Endothelial cell (in vitro differentiated cells): ENCODE results near the gene ARRDC1. TPM values are rescaled to one million over a fixed set of nuclear protein-coding genes. Genes with fewer than 3 reads are reported as not detected.

Experiments used
- DNase-seq: peaks from one replicate; pipeline ENCODE4 v3.0.0; 2021; ENCODE audit warnings: low spot score
- H3K27ac Mint-ChIP-seq: one replicate; pipeline ENCODE4 v1.8.0; 2021; ENCODE audit warnings: mixed read lengths, inconsistent platforms; ENCODE audit not compliant: unreplicated experiment
- H3K27me3 Mint-ChIP-seq: one replicate; pipeline ENCODE4 v1.8.0; 2021; ENCODE audit warnings: mild to moderate bottlenecking, moderate library complexity, mixed read lengths, inconsistent platforms; ENCODE audit not compliant: unreplicated experiment
- H3K36me3 Mint-ChIP-seq: one replicate; pipeline ENCODE4 v1.8.0; 2021; ENCODE audit warnings: mild to moderate bottlenecking, low read depth, mixed read lengths, inconsistent platforms; ENCODE audit not compliant: unreplicated experiment
- H3K4me1 Mint-ChIP-seq: one replicate; pipeline ENCODE4 v1.8.0; 2021; ENCODE audit warnings: mild to moderate bottlenecking, mixed read lengths, inconsistent platforms; ENCODE audit not compliant: unreplicated experiment
- H3K4me3 Mint-ChIP-seq: one replicate; pipeline ENCODE4 v1.8.0; 2021; ENCODE audit warnings: mild to moderate bottlenecking, mixed read lengths, inconsistent platforms; ENCODE audit not compliant: unreplicated experiment
- H3K9me3 Mint-ChIP-seq: one replicate; pipeline ENCODE4 v1.8.0; 2021; ENCODE audit warnings: mixed read lengths, inconsistent platforms; ENCODE audit not compliant: unreplicated experiment
- total RNA-seq: library from RNA; stranded (reverse); fragmentation: NEBNext Ultra II Directional; extraction: Animal tissue kit (Norgen Biotek cat#: 25700); gene quantifications from one replicate; pipeline ENCODE4 v1.2.1, GENCODE V29; 2021; ENCODE audit not compliant: unreplicated experiment
- TF ChIP-seq, protein P1 (sequence below): fragments of 200-600 bp; sonication (generic); IDR thresholded peaks from one replicate; pipeline ENCODE4 v1.5.0; 2021; ENCODE audit warnings: antibody characterized with exemption; ENCODE audit not compliant: unreplicated experiment

Gene ARRDC1
- total RNA-seq, 1 donor from 2014 or later: 20.3 TPM

DNA sequence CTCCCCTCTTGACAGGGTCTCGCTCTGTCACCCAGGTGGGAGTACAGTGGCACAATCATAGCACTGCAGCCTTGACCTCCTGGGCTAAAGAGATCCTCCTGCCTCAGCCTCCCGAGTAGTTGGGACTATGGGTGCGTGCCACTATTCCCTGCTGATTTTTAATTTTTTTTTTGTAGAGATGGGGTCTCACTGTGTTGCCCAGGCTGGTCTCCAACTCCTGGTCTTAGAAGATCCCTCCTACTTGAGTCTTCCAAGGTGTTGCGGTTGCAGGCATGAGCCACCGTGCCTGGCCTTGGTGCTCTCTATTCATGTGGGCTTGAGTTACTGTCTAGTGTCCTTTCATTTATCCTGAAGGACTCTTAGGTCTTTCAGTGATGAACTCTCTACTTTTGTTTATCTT, 37.4 kb downstream of the ARRDC1 start:
- Mint-ChIP-seq H3K9me3 (no peaks in the 10 kb centered on the region), H3K27me3 (peaks cover 5% of the 10 kb centered on the region), H3K27ac (no peak overlapping the region), H3K4me1 (peaks cover 18% of the 10 kb centered on the region), H3K36me3 (peaks cover 24% of the 10 kb centered on the region), H3K4me3 (no peak overlapping the region)
- no peak for DNase-seq
- TF ChIP-seq, protein P1, sequence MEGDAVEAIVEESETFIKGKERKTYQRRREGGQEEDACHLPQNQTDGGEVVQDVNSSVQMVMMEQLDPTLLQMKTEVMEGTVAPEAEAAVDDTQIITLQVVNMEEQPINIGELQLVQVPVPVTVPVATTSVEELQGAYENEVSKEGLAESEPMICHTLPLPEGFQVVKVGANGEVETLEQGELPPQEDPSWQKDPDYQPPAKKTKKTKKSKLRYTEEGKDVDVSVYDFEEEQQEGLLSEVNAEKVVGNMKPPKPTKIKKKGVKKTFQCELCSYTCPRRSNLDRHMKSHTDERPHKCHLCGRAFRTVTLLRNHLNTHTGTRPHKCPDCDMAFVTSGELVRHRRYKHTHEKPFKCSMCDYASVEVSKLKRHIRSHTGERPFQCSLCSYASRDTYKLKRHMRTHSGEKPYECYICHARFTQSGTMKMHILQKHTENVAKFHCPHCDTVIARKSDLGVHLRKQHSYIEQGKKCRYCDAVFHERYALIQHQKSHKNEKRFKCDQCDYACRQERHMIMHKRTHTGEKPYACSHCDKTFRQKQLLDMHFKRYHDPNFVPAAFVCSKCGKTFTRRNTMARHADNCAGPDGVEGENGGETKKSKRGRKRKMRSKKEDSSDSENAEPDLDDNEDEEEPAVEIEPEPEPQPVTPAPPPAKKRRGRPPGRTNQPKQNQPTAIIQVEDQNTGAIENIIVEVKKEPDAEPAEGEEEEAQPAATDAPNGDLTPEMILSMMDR: no peak

DNA sequence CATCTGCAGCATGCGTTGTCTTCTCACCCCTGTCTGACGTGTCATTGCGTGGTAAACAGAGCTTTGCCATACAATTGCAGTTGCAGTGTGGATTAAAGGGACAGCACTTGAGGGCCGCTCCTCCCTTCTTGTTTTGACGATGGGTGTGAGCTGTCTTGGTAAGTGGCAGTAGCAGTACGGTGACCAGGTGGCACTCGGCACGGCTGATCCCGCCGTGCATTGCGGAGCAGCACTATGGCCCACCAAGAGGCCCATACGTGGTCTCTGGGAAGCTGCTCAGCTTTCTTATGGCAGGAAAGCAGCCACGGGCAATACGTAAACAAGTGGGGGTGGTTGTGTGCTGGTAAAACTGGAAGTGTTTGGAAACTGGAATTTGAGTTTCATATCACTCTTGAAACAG, 38.4 kb downstream of the ARRDC1 start:
- Mint-ChIP-seq H3K4me1 (peaks cover 23% of the 10 kb centered on the region), H3K9me3 (no peaks in the 10 kb centered on the region), H3K4me3 (no peak overlapping the region), H3K36me3 (peaks cover 32% of the 10 kb centered on the region), H3K27me3 (peaks cover 5% of the 10 kb centered on the region), H3K27ac (peak overlapping the region; percentile 37)
- DNase-seq: no peak
- TF ChIP-seq, protein P1: no peak

DNA sequence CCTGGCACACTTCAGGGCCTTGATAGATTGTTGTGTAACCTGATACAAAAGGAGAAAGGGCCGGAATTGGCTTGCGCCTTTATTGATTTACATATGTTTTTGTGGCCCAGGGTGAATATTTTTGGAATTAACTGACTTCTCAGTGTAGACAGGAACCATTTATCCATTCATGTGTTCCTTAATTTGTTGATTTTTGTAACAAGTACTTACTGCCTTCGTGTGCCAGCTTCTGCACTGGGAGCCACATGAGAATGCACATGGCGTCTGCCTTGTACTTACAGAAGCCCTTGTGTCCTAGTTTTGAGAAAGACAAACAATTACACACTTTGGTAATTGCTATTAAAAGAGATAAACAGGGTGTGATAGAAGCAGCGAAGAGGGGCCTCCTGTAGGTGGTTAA, 39.7 kb downstream of the ARRDC1 start:
- H3K36me3 Mint-ChIP-seq: peaks cover 33% of the 10 kb centered on the region
- peaks cover 5% of the 10 kb centered on the region for H3K27me3 Mint-ChIP-seq
- TF ChIP-seq, protein P1: no peak
- no peak overlapping the region for H3K4me3 Mint-ChIP-seq
- H3K9me3 Mint-ChIP-seq: no peaks in the 10 kb centered on the region
- no peak for DNase-seq
- H3K27ac Mint-ChIP-seq: no peak overlapping the region
- H3K4me1 Mint-ChIP-seq: peaks cover 32% of the 10 kb centered on the region

DNA sequence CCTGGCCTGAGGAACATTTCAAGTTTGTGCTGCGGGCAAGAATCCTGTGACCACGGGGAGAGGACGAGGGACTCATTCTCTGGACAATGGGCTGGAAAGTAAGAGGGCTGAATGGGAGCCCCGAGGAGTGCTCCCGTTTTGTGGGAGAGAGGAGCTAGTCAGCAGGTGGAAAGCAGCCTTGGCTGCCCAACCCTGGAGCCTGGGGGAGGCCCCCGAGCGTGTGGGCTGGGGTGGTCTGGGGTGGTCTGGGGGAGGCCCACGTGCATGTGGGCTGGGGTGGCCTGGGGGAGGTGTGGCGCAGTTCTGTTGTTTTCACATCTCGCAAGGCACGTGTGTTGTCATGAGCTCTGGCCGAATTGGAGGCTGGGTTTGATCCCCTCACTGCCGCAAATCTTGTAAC, 40.9 kb downstream of the ARRDC1 start:
- TF ChIP-seq, protein P1: no peak
- Mint-ChIP-seq H3K4me1 (peaks cover 34% of the 10 kb centered on the region), H3K27me3 (peaks cover 5% of the 10 kb centered on the region), H3K9me3 (no peaks in the 10 kb centered on the region), H3K27ac (no peak overlapping the region), H3K4me3 (peak overlapping the region; percentile 62), H3K36me3 (peaks cover 29% of the 10 kb centered on the region)
- no peak for DNase-seq

DNA sequence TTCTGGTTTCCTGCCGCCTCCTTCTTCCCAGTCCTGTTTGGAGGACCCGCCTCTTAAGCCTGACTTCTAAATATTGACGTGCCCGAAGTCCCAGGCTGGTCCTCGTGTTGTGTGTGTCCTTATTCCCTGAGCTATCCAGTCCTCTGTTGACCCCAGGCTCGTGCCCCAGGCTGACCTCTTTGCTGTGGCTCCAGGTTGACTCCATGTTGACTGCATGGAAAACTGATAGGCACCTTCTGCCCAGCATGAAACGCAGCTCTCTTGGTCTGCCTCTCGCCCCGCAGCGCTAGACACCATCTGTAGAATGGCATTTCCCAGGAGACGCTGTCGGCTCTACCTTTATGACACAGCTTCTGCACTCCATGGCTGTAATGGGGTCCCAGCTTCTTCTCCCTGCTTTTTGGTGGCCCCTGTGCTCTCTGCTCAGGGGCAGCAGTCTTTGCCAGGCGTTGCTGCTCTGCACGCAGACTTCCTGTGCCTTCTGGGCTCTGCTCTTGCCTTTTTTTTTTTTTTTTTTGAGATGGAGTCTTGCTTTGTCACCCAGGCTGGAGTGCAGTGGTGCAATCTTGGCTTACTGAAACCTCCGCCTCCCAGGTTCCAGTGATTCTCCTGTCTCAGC, 41.7 kb downstream of the ARRDC1 start:
- H3K27me3 Mint-ChIP-seq: peaks cover 5% of the 10 kb centered on the region
- TF ChIP-seq, protein P1: no peak
- H3K4me1 Mint-ChIP-seq: peaks cover 34% of the 10 kb centered on the region
- H3K9me3 Mint-ChIP-seq: no peaks in the 10 kb centered on the region
- no peak for DNase-seq
- peak overlapping the region; percentile 67 for H3K27ac Mint-ChIP-seq
- H3K36me3 Mint-ChIP-seq: peaks cover 29% of the 10 kb centered on the region
- peak overlapping the region; percentile 37 for H3K4me3 Mint-ChIP-seq
